ENCODE measurements around the gene USP6NL. TPM values are rescaled to one million over a fixed set of nuclear protein-coding genes. Genes with fewer than 3 reads are reported as not detected.

Gene USP6NL
- total and polyA plus RNA-seq, 4 donors = 24.6 to 30.8 (median 27.8) TPM

- Histone ChIP-seq H3K4me1 (ENCODE audit: control insufficient read depth, insufficient read depth, low read length) (peaks cover 12% of the 10 kb centered on the region), H3K27ac (ENCODE audit: low read depth, low read length) (no peak overlapping the region), H3K4me3 (ENCODE audit: low read depth, low read length) (no peak overlapping the region), H3K27me3 (ENCODE audit: control insufficient read depth, insufficient read depth, low read length) (no peaks in the 10 kb centered on the region), H3K36me3 (ENCODE audit: control insufficient read depth, insufficient read depth, low read length) (no peaks in the 10 kb centered on the region), H3K9me3 (ENCODE audit: control insufficient read depth, insufficient read depth, low read length) (no peaks in the 10 kb centered on the region)
- peak in 1 of 6 donors; percentile 54 for DNase-seq (ENCODE audit: low read depth in 4 of 6, low spot score in 6 of 6)
- 66% methylated on average over 13 of the region's 13 CpGs for WGBS (ENCODE audit: insufficient coverage)
Observed at GRCh38 chr10:11404901-11405300, 206.5 kb downstream of the USP6NL start.

Other genes with a start within 250 kb of the USP6NL start
- 1 to 10 TPM; 2.4 to 5.9 TPM for gene ECHDC3, start 130.7 kb upstream of the USP6NL start, total RNA-seq
- gene ECHDC3, start 130.7 kb upstream of the USP6NL start, polyA plus RNA-seq (ENCODE audit: insufficient read length in 2 of 2) = 1 to 10 TPM; 1.9 to 3.1 TPM
- gene PROSER2, start 211.7 kb upstream of the USP6NL start, total RNA-seq = 1 to 10 TPM; 3.1 to 5.0 TPM
- 1 to 10 TPM; 2.4 to 5.0 TPM for gene PROSER2, start 211.7 kb upstream of the USP6NL start, polyA plus RNA-seq (ENCODE audit: insufficient read length in 2 of 2)

Measured in spinal cord (tissue), 10 donors.